K562 (cell line): ENCODE data around the gene WASL. TPM values are rescaled to one million over a fixed set of nuclear protein-coding genes. Genes with fewer than 3 reads are reported as not detected.
A peak's percentile ranks its signal among the peaks of the same experiment; 100 is the strongest.

ENCODE experiments used
- ATF7 ChIP-seq: fragments of 450-650 bp; IDR thresholded peaks from 2 replicates; pipeline ENCODE4 v1.7.1; 2014; ENCODE audit warnings: mild to moderate bottlenecking, moderate library complexity
- CC2D1A ChIP-seq: fragments of 450-650 bp; IDR thresholded peaks from 2 replicates; pipeline ENCODE4 v1.6.1; 2017; ENCODE audit warnings: mild to moderate bottlenecking
- CEBPG ChIP-seq, 3 experiments: fragments of 200-800 bp in 1 of 3; sonication (Bioruptor generic) in 1 of 3; sonication (generic) in 1 of 3; formaldehyde crosslinking in 1 of 3; IDR thresholded peaks in 2 of 3; conservative IDR thresholded peaks in 1 of 3; 2 replicates each; pipeline versions ENCODE4 v1.6.1 to v1.8.0; 2016 to 2022; ENCODE audit warnings: missing compliant biosample characterization in 2 of 3, missing genetic modification characterization in 2 of 3, mild to moderate bottlenecking in 1 of 3, missing genetic modification reagents in 1 of 3
- GATAD2B ChIP-seq: fragments of 450-650 bp; IDR thresholded peaks from 2 replicates; pipeline ENCODE4 v1.6.1; 2017; ENCODE audit warnings: mild to moderate bottlenecking, borderline replicate concordance
- HDGF ChIP-seq: fragments of 450-650 bp; IDR thresholded peaks from 2 replicates; pipeline ENCODE4 v1.6.1; 2016
- HNRNPK ChIP-seq: fragments of 200-400 bp; formaldehyde crosslinking; IDR thresholded peaks from one replicate; pipeline ENCODE4 v1.6.1; 2018; ENCODE audit warnings: mild to moderate bottlenecking, low read depth, low read length; ENCODE audit not compliant: poor library complexity, severe bottlenecking
- KDM1A ChIP-seq, 2 experiments: fragments of 450-650 bp; IDR thresholded peaks; 2 replicates each; pipeline ENCODE4 v1.6.1; 2016; ENCODE audit warnings: mild to moderate bottlenecking in 2 of 2
- MAFG ChIP-seq: fragments of 450-650 bp; conservative IDR thresholded peaks from 2 replicates; pipeline ENCODE4 v1.6.1; 2016; ENCODE audit warnings: missing genetic modification characterization, missing compliant biosample characterization
- SMC3 ChIP-seq: conservative IDR thresholded peaks from 2 replicates; pipeline ENCODE4 v1.6.1; 2011; ENCODE audit warnings: low read depth, low read length, improper control_type of control experiment; ENCODE audit not compliant: insufficient read depth
- SNRNP70 ChIP-seq: fragments of 200-400 bp; formaldehyde crosslinking; optimal IDR thresholded peaks from 2 replicates; pipeline ENCODE3; 2017; ENCODE audit warnings: low read depth, low read length
- TSHZ1 ChIP-seq: fragments of 250-450 bp; sonication (Bioruptor Pico); IDR thresholded peaks from 2 replicates; pipeline ENCODE4 v1.4.0; 2020; ENCODE audit warnings: mild to moderate bottlenecking, moderate library complexity
- polyA plus RNA-seq, 8 experiments: library from polyadenylated mRNA; depleted of rRNA in 4 of 8; stranded (reverse) in 5 of 8; unstranded in 3 of 8; fragments of >200 nt; fragmentation: Nextera tagmentation in 2 of 8; fragmentation: Illumina TruSeq in 1 of 8; extraction: Ambion mirVana in 2 of 8; extraction: Trizol in 1 of 8; gene quantifications; 2 replicates each; pipeline versions ENCODE4 v1.2.1 to v1.2.3, GENCODE V29; 2011 to 2014; ENCODE audit warnings: inconsistent platforms in 1 of 8, missing spikeins in 1 of 8
- total RNA-seq, 7 experiments: library from RNA; depleted of rRNA in 6 of 7; stranded (reverse); fragments of >200 nt in 6 of 7; fragmentation: Illumina TruSeq in 2 of 7; extraction: Trizol in 2 of 7; gene quantifications; 2 replicates each; pipeline versions ENCODE4 v1.2.1 to v1.2.3, GENCODE V29; 2011 to 2021; ENCODE audit warnings: low replicate concordance in 1 of 7
- TF ChIP-seq, protein P1 (sequence below): IDR thresholded peaks from 3 replicates; pipeline ENCODE4 v1.6.1; 2011; ENCODE audit warnings: borderline replicate concordance, mild to moderate bottlenecking, moderate library complexity; ENCODE audit not compliant: insufficient read length; ENCODE audit errors: extremely low read depth
- TF ChIP-seq, protein P2 (sequence below): fragments of 250-450 bp; sonication (Bioruptor Pico); IDR thresholded peaks from 2 replicates; pipeline ENCODE4 v1.5.0; 2021; ENCODE audit warnings: mild to moderate bottlenecking, moderate library complexity
- TF ChIP-seq, protein P3 (sequence below): fragments of 450-650 bp; IDR thresholded peaks from 2 replicates; pipeline ENCODE4 v1.6.1; 2016; ENCODE audit warnings: low read depth, mild to moderate bottlenecking, moderate library complexity
- TF ChIP-seq, protein P4 (sequence below): fragments of 450-650 bp; IDR thresholded peaks from 2 replicates; pipeline ENCODE4 v1.7.0; 2016; ENCODE audit warnings: borderline replicate concordance

WASL gene
- total and polyA plus RNA-seq, 9 of the 15 experiments (the other 6 are each of a cell fraction or from before 2014, with no cell fraction given) = 3.2 to 13.9 (median 8.3) TPM

DNA sequence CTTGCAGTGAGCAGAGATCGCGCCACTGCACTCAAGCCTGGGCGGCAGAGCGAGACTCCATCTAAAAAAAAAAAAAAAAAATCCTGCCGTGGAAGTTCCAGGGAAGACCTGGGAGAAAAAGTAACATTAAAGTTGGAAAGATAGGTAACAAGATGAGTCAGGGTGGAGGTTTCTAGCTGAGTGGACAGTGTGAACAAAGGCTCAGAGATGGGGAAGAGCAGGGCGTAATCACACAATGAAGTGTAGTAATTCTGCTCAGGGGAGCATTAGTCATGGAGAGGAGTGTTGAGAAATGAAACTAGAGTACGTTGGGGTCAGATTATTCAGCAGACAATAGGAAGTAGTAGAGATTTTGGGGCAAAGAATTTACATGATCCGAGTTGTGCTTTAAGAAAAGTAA, 21.6 kb upstream of the WASL start (continued):
- TF ChIP-seq, protein P1, sequence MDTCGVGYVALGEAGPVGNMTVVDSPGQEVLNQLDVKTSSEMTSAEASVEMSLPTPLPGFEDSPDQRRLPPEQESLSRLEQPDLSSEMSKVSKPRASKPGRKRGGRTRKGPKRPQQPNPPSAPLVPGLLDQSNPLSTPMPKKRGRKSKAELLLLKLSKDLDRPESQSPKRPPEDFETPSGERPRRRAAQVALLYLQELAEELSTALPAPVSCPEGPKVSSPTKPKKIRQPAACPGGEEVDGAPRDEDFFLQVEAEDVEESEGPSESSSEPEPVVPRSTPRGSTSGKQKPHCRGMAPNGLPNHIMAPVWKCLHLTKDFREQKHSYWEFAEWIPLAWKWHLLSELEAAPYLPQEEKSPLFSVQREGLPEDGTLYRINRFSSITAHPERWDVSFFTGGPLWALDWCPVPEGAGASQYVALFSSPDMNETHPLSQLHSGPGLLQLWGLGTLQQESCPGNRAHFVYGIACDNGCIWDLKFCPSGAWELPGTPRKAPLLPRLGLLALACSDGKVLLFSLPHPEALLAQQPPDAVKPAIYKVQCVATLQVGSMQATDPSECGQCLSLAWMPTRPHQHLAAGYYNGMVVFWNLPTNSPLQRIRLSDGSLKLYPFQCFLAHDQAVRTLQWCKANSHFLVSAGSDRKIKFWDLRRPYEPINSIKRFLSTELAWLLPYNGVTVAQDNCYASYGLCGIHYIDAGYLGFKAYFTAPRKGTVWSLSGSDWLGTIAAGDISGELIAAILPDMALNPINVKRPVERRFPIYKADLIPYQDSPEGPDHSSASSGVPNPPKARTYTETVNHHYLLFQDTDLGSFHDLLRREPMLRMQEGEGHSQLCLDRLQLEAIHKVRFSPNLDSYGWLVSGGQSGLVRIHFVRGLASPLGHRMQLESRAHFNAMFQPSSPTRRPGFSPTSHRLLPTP = no peak
- TF ChIP-seq GATAD2B (no peak), MAFG (tag) (no peak), SMC3 (no peak), CC2D1A (0 out of 2 replicates have a peak, but pooled peaks have one; percentile 54), CEBPG (CRISPR knock-in tag; IDR thresholded peaks at IDR 0.05) (no peak), CEBPG (tag; conservative IDR thresholded peaks at IDR 0.05 in 1 of 2, IDR thresholded peaks at IDR 0.05 in 1 of 2) (peak in 1 of 2 experiments; percentile 51; a peak in 1 of 4 replicates), ATF7 (no peak), HDGF (no peak), SNRNP70 (no peak), TSHZ1 (no peak), KDM1A (IDR thresholded peaks at IDR 0.05) (no peak), HNRNPK (no peak)
- TF ChIP-seq, protein P2, sequence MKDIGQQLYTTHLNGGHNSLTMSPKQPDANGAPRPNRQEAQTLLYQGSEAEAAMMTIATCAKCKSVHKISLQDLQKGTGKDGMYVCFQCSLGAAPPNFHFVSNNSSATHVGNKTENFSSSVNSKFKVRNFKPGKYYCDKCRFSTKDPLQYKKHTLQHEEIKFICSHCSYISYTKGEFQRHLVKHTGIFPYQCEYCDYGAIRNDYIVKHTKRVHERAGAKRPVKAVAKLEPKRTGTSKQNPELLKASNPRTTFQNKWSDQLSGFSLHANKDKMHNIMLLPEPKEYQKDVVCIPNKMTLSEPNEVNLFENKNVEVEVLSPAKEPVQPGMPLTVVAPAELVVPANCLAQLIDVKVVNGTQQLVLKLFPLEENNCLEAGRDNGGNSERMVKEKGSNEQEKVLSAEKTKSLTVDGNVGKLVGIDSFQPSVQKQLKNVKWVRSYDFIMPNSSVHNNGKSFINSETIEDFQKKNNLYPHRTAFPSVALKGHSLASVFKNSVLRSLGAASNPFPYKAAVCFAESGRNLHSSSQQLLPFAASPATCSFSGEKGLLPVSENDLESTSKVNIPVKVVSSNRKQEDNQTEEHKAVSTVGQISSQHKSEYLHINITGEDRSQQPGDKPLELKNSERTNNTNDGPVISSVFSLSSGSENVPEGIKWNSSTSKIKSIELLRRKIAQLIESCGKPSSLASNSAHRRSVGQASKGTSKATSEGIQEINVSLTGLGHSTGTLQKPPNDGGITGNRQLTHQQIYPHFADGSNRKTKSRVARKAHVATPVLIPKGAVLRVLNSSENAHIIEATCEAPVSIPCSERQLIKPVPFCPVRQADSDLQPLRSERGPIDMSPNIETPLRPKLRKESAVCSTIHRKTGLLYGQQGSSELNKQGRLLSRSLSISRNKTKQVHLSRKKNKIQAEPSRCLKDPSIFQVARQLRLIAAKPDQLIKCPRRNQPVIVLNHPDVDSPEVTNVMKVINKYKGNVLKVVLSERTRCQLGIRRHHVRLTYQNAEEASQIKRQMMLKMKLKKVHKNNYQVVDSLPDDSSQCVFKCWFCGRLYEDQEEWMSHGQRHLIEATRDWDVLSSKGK (CRISPR knock-in tag) = no peak
- TF ChIP-seq, protein P3, sequence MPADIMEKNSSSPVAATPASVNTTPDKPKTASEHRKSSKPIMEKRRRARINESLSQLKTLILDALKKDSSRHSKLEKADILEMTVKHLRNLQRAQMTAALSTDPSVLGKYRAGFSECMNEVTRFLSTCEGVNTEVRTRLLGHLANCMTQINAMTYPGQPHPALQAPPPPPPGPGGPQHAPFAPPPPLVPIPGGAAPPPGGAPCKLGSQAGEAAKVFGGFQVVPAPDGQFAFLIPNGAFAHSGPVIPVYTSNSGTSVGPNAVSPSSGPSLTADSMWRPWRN = no peak
- TF ChIP-seq, protein P4, sequence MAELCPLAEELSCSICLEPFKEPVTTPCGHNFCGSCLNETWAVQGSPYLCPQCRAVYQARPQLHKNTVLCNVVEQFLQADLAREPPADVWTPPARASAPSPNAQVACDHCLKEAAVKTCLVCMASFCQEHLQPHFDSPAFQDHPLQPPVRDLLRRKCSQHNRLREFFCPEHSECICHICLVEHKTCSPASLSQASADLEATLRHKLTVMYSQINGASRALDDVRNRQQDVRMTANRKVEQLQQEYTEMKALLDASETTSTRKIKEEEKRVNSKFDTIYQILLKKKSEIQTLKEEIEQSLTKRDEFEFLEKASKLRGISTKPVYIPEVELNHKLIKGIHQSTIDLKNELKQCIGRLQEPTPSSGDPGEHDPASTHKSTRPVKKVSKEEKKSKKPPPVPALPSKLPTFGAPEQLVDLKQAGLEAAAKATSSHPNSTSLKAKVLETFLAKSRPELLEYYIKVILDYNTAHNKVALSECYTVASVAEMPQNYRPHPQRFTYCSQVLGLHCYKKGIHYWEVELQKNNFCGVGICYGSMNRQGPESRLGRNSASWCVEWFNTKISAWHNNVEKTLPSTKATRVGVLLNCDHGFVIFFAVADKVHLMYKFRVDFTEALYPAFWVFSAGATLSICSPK = no peak
